Gastroesophageal sphincter (tissue), 3 donors: Measurements from ENCODE around the gene EDA2R.

Experiments
- CTCF ChIP-seq, 4 experiments: fragments of 200-600 bp in 2 of 4; fragments of 450-650 bp in 2 of 4; sonication (generic) in 1 of 4; IDR thresholded peaks; one replicate each; pipeline ENCODE4 v1.5.1; 2017 to 2019; ENCODE audit warnings: antibody characterized with exemption in 4 of 4, mild to moderate bottlenecking in 2 of 4, moderate library complexity in 2 of 4
- EP300 ChIP-seq: sonication (generic); formaldehyde crosslinking; IDR thresholded peaks from one replicate; pipeline ENCODE4 v1.6.1; 2017; ENCODE audit warnings: antibody characterized with exemption, mild to moderate bottlenecking
- POLR2A ChIP-seq, 2 donors: fragments of 450-650 bp; IDR thresholded peaks; one replicate each; pipeline ENCODE4 v1.6.1; 2017; ENCODE audit warnings: antibody characterized with exemption in 2 of 2, mild to moderate bottlenecking in 2 of 2, moderate library complexity in 1 of 2
- POLR2AphosphoS5 ChIP-seq: sonication (generic); formaldehyde crosslinking; IDR thresholded peaks from one replicate; pipeline ENCODE4 v1.6.1; 2017; ENCODE audit warnings: antibody characterized with exemption

GRCh38 chrX:66674506-66674905 is 35.6 kb upstream of the EDA2R start:
- TF ChIP-seq POLR2A (IDR thresholded peaks at IDR 0.05) (no peak), CTCF (IDR thresholded peaks at IDR 0.05) (no peak), POLR2AphosphoS5 (no peak), EP300 (no peak)
